Subcutaneous abdominal adipose tissue (tissue), 5 donors: ENCODE results near the gene FREM1.

Source experiments
- H3K27ac ChIP-seq: one replicate; pipeline ENCODE4 v1.7.0; 2013; ENCODE audit warnings: low read depth, mild to moderate bottlenecking, inconsistent platforms, low read length, moderate library complexity
- H3K27me3 ChIP-seq, 5 donors: one replicate each; pipeline ENCODE4 v1.7.0; 2013; ENCODE audit warnings: low read length in 5 of 5, inconsistent platforms in 1 of 5; ENCODE audit not compliant: control insufficient read depth in 5 of 5, insufficient read depth in 4 of 5
- H3K36me3 ChIP-seq, 5 donors: one replicate each; pipeline ENCODE4 v1.7.0; 2013; ENCODE audit warnings: low read length in 5 of 5; ENCODE audit not compliant: control insufficient read depth in 5 of 5, insufficient read depth in 5 of 5
- H3K4me1 ChIP-seq, 5 donors: one replicate each; pipeline ENCODE4 v1.7.0; 2013; ENCODE audit warnings: low read length in 5 of 5, mild to moderate bottlenecking in 3 of 5, moderate library complexity in 1 of 5; ENCODE audit not compliant: control insufficient read depth in 5 of 5, insufficient read depth in 5 of 5
- H3K4me3 ChIP-seq, 5 donors: one replicate each; pipeline ENCODE4 v1.7.0; 2013; ENCODE audit warnings: low read length in 5 of 5, low read depth in 1 of 5
- H3K9ac ChIP-seq, 5 donors: one replicate each; pipeline ENCODE4 v1.7.0; 2013; ENCODE audit warnings: low read length in 5 of 5, mild to moderate bottlenecking in 4 of 5, moderate library complexity in 3 of 5
- H3K9me3 ChIP-seq, 5 donors: one replicate each; pipeline ENCODE4 v1.7.0; 2013; ENCODE audit warnings: low read length in 5 of 5; ENCODE audit not compliant: control insufficient read depth in 5 of 5
- donor health status: healthy.
- donor health status: healthy.
- donor health status: healthy.
- donor health status: healthy.
- donor health status: healthy.

FREM1 gene

DNA sequence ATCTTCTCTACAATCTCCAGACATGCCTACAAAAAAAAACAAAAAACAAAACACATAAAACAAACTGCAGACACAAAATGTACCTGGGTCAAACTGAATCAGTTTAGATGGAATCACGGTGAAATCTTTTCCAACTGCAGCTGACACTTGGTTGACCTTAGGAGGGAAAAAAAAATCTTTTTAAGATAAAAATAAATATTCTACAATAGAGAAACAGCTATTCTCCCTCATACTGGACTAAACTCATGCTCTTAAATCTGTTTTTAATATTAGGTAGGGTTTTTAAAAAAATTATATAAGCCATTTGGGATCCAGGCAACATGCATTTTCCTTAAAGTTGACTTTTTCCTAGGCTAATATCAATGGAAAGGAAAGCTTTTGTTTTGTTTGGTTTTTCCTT, 153.9 kb downstream of the FREM1 start:
- H3K9ac ChIP-seq = peak overlapping the region in 1 of 5 donors; percentile 36
- H3K9me3 ChIP-seq = no peaks in the 10 kb centered on the region
- H3K4me1 ChIP-seq = no peaks in the 10 kb centered on the region
- H3K4me3 ChIP-seq = no peak overlapping the region
- peaks cover 6 to 19% (median 14%) of the 10 kb centered on the region in 5 donors for H3K36me3 ChIP-seq
- H3K27ac ChIP-seq = no peak overlapping the region
- H3K27me3 ChIP-seq = no peaks in the 10 kb centered on the region

DNA sequence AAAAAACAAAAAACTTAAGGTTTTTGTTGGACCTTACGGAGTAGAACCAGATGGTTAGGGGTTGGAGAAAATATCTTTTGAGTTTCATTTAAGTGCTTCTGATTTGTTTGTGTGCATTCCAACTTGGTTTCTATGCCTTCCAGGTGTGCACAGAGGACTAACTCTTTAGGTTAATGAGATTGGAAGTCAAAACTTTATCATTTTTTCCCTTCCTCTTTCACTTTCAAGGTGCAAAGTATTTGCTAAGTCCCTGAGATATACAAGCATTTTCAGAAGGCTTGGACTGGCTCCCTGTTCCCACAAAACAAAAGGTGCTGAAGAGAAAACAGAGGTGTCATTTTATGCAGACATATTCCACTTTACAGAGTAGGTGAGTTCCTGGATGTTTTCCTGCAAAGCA, 157.4 kb downstream of the FREM1 start:
- no peak overlapping the region for H3K9ac ChIP-seq
- no peaks in the 10 kb centered on the region for H3K4me1 ChIP-seq
- H3K4me3 ChIP-seq = no peak overlapping the region
- H3K9me3 ChIP-seq = no peaks in the 10 kb centered on the region
- H3K27me3 ChIP-seq = no peaks in the 10 kb centered on the region
- peaks cover 10 to 31% (median 18%) of the 10 kb centered on the region in 5 donors for H3K36me3 ChIP-seq
- no peak overlapping the region for H3K27ac ChIP-seq

GRCh38 chr9:14752271-14752670, 158.0 kb downstream of the FREM1 start:
- H3K36me3 ChIP-seq = peaks cover 10 to 33% (median 18%) of the 10 kb centered on the region in 5 donors
- no peak overlapping the region for H3K4me3 ChIP-seq
- no peaks in the 10 kb centered on the region for H3K4me1 ChIP-seq
- no peak overlapping the region for H3K27ac ChIP-seq
- no peak overlapping the region for H3K9ac ChIP-seq
- H3K9me3 ChIP-seq = no peaks in the 10 kb centered on the region
- no peaks in the 10 kb centered on the region for H3K27me3 ChIP-seq

- no peaks in the 10 kb centered on the region for H3K4me1 ChIP-seq
- H3K27me3 ChIP-seq = no peaks in the 10 kb centered on the region
- H3K9ac ChIP-seq = no peak overlapping the region
- peaks cover 15 to 46% (median 32%) of the 10 kb centered on the region in 5 donors for H3K36me3 ChIP-seq
- H3K27ac ChIP-seq = no peak overlapping the region
- H3K4me3 ChIP-seq = no peak overlapping the region
- H3K9me3 ChIP-seq = no peaks in the 10 kb centered on the region
These were observed 159.4 kb downstream of the FREM1 start for GRCh38 chr9:14750821-14751220.

DNA sequence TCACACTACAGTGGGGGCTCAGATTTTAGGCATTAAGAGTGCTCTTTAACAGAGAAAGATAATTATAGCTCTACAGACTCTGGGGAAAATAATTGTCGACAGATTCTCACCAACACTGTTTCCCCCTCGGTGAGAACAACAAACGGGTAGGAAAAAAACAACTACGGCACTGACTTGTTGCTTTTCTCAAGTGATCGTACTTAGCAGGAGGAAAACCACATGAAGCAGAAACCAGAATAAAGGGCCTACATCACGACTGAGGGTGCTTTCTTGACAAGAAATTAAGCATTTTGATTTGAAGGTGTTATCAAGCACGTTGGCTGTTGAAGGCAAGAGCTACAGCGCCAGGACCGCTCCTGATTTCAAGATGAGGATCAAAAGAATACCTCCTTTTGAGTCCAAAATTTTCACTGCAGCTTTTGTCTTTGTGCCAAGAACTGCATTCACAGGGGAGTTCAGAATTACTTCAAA, 160.5 kb downstream of the FREM1 start:
- Histone ChIP-seq H3K9me3 (no peaks in the 10 kb centered on the region), H3K4me3 (no peak overlapping the region), H3K36me3 (peaks cover 9 to 51% (median 36%) of the 10 kb centered on the region in 5 donors), H3K9ac (no peak overlapping the region), H3K4me1 (no peaks in the 10 kb centered on the region), H3K27ac (no peak overlapping the region), H3K27me3 (no peaks in the 10 kb centered on the region)

DNA sequence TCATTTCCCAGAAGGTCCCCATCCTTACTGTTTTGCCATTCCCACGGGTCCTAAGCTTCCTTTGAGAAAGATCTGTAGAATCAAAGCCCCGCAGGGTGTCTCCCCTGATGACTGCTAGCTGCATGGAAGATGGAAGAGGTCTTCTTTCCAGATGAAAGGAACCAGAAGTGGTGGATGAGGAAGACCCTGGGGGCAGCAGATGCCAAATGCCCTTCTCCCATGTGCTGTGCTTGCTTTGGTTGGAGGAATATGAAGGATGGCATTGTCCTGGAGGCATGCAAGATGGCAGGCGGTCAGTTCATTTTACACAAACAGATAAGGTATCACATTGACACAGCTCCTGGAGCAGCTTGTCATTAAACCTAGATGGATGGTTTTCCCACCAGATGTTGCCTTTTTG, 161.9 kb downstream of the FREM1 start:
- Histone ChIP-seq H3K9ac (no peak overlapping the region), H3K27ac (no peak overlapping the region), H3K9me3 (no peaks in the 10 kb centered on the region), H3K36me3 (peaks cover 10 to 55% (median 36%) of the 10 kb centered on the region in 5 donors), H3K4me1 (no peaks in the 10 kb centered on the region), H3K27me3 (no peaks in the 10 kb centered on the region), H3K4me3 (no peak overlapping the region)

DNA sequence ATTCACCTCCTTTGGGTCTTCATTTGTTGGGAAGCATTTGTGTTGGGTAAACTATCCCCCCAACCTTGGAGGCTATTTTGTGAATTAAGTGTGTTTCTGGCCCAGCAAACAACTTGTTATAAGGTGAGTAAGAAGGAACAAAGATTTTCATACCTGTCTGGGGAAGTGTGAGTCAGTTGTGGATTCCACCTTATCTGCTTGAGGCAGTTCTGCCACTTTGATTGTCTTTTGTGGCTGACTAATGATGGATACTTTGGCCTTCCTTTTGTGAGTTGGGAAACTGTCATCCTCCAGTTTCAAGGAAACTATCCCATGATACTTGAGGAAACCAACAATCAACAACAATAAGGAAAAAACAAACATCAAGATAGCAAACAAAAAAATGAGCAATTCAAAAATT, 163.1 kb downstream of the FREM1 start:
- Histone ChIP-seq H3K27me3 (no peaks in the 10 kb centered on the region), H3K36me3 (peaks cover 10 to 59% (median 36%) of the 10 kb centered on the region in 5 donors), H3K9me3 (no peaks in the 10 kb centered on the region), H3K9ac (no peak overlapping the region), H3K4me3 (no peak overlapping the region), H3K27ac (no peak overlapping the region), H3K4me1 (no peaks in the 10 kb centered on the region)

DNA sequence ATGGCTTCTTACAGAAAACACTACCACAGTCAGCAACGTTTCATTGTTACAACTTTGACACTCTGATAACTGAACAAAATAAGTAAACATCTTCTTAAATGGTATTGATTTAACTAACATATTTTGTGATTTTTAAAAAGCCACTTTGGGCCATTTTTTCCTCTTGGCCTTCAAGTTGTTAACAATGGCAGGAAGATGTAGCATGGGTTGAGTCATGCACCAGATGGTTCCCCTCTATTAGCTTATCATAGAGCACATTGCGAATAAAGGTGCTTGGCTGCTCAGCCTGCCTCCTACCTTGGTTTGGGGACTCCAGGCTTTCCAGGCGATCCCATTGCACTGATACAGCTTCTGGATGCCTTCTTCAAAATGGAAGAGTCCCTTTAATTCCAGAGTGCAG, 163.6 kb downstream of the FREM1 start:
- no peaks in the 10 kb centered on the region for H3K27me3 ChIP-seq
- H3K27ac ChIP-seq = no peak overlapping the region
- H3K9ac ChIP-seq = no peak overlapping the region
- H3K36me3 ChIP-seq = peaks cover 10 to 62% (median 36%) of the 10 kb centered on the region in 5 donors
- H3K4me1 ChIP-seq = no peaks in the 10 kb centered on the region
- H3K9me3 ChIP-seq = no peaks in the 10 kb centered on the region
- H3K4me3 ChIP-seq = no peak overlapping the region

DNA sequence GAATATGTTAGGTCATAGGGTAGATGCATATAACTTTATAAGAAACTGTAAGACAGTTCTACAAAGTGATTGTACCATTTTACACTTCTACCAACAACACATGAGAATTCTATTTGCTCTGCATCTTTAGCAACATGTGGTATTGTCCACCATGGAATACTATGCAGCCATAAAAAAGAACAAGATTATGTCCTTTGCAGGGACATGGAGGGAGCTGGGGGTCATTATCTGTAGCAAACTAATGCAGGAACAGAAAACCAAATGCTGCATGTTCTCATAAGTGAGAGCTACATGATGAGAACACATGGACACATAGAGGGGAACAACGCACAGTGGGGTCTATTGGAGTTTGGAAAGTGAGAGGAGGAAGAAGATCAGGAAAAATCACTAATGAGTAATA, 165.5 kb downstream of the FREM1 start:
- Histone ChIP-seq H3K27ac (no peak overlapping the region), H3K9me3 (no peaks in the 10 kb centered on the region), H3K9ac (no peak overlapping the region), H3K4me1 (no peaks in the 10 kb centered on the region), H3K27me3 (no peaks in the 10 kb centered on the region), H3K36me3 (peaks cover 10 to 58% (median 37%) of the 10 kb centered on the region in 5 donors), H3K4me3 (no peak overlapping the region)

- Histone ChIP-seq H3K27me3 (no peaks in the 10 kb centered on the region), H3K4me3 (no peak overlapping the region), H3K4me1 (no peaks in the 10 kb centered on the region), H3K27ac (no peak overlapping the region), H3K9me3 (no peaks in the 10 kb centered on the region), H3K36me3 (peaks cover 11 to 44% (median 27%) of the 10 kb centered on the region in 5 donors), H3K9ac (no peak overlapping the region)
These were observed 168.9 kb downstream of the FREM1 start for GRCh38 chr9:14741369-14741768.

DNA sequence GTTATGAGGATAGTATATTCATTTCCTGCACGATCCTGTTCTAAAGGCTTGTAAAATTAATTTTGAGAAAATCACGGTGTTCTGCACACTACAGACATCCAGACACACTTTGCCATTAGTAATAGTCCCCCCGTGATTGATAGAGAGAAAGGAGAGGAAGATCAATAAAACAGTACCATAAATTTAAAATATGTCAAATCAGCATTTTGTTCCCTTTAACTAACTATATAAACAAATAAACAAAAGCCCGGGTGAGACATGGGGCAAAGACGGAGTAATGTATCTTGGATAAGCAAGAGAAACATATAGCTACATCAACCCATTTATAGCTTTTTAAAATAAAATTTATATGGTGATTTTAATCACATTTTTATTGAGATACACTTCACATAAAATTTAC, 177.1 kb downstream of the FREM1 start:
- H3K4me1 ChIP-seq = no peaks in the 10 kb centered on the region
- no peak overlapping the region for H3K27ac ChIP-seq
- no peak overlapping the region for H3K9ac ChIP-seq
- no peak overlapping the region for H3K4me3 ChIP-seq
- H3K27me3 ChIP-seq = no peaks in the 10 kb centered on the region
- H3K9me3 ChIP-seq = no peaks in the 10 kb centered on the region
- peaks cover 4 to 21% (median 17%) of the 10 kb centered on the region in 5 donors for H3K36me3 ChIP-seq
